IPS-18a (cell line): Measurements from ENCODE around the gene EGFL7.

ENCODE experiments used
- H3K27ac ChIP-seq: one replicate; pipeline ENCODE4 v1.5.1; 2013; ENCODE audit warnings: low read length
- H3K27me3 ChIP-seq: one replicate; pipeline ENCODE4 v1.6.1; 2013; ENCODE audit warnings: mild to moderate bottlenecking, low read length; ENCODE audit not compliant: control insufficient read depth, insufficient read depth
- H3K36me3 ChIP-seq: one replicate; pipeline ENCODE4 v1.6.1; 2013; ENCODE audit warnings: low read depth, low read length; ENCODE audit not compliant: control insufficient read depth
- H3K4me1 ChIP-seq: one replicate; pipeline ENCODE4 v1.6.1; 2013; ENCODE audit warnings: low read depth, low read length; ENCODE audit not compliant: control insufficient read depth
- H3K4me3 ChIP-seq: one replicate; pipeline ENCODE4 v1.5.1; 2013; ENCODE audit warnings: low read length
- H3K9ac ChIP-seq: one replicate; pipeline ENCODE4 v1.6.1; 2013; ENCODE audit warnings: mild to moderate bottlenecking, low read length, moderate library complexity
- H3K9me3 ChIP-seq: one replicate; pipeline ENCODE4 v1.6.1; 2013; ENCODE audit warnings: low read depth, low read length; ENCODE audit not compliant: control insufficient read depth

The EGFL7 gene

GRCh38 chr9:136619742-136620440 is 42.8 kb upstream of the EGFL7 start:
- Histone ChIP-seq H3K9me3 (no peaks in the 10 kb centered on the region), H3K9ac (no peak overlapping the region), H3K27ac (no peak overlapping the region), H3K4me1 (no peaks in the 10 kb centered on the region), H3K4me3 (no peak overlapping the region), H3K27me3 (no peaks in the 10 kb centered on the region), H3K36me3 (no peaks in the 10 kb centered on the region)

DNA sequence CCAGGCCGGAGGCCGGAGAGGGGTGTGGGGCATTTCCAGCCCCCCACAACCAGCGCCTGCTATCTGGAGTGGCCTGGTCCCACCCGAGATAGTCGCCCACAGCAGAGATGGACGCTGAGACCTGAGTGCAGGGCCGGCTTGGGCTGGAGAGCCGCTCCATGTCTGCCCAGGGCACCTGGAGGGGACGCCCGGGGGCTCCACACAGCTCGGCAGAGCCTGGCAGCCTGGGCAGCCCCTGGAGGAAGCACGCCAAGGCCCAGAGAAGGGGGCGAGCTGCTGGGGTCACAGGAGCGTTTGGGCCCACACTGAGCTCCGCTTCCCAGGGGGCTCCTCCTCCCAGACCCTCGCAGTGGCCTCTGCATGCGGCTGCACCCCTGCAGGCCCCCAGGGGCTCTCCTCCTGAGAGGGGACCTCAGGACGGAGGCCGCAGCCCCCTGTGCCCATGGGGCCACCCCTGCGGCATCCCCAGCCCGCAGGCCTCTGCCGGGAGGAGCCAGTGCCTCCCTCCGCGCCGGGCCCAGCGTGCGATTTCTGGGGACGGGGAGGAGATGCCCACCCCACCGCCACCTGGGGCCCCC is 42.2 kb upstream of the EGFL7 start:
- Histone ChIP-seq H3K4me3 (no peak overlapping the region), H3K27ac (no peak overlapping the region), H3K27me3 (no peaks in the 10 kb centered on the region), H3K9ac (no peak overlapping the region), H3K36me3 (no peaks in the 10 kb centered on the region), H3K9me3 (no peaks in the 10 kb centered on the region), H3K4me1 (no peaks in the 10 kb centered on the region)

GRCh38 chr9:136621019-136621733 is 41.5 kb upstream of the EGFL7 start:
- no peak overlapping the region for H3K9ac ChIP-seq
- no peak overlapping the region for H3K4me3 ChIP-seq
- no peaks in the 10 kb centered on the region for H3K36me3 ChIP-seq
- H3K4me1 ChIP-seq, result no peaks in the 10 kb centered on the region
- H3K27me3 ChIP-seq, result no peaks in the 10 kb centered on the region
- no peak overlapping the region for H3K27ac ChIP-seq
- H3K9me3 ChIP-seq, result no peaks in the 10 kb centered on the region

GRCh38 chr9:136621734-136622093 is 41.0 kb upstream of the EGFL7 start:
- H3K9ac ChIP-seq, result no peak overlapping the region

GRCh38 chr9:136622538-136622948 is 40.2 kb upstream of the EGFL7 start:
- no peaks in the 10 kb centered on the region for H3K4me1 ChIP-seq
- no peaks in the 10 kb centered on the region for H3K27me3 ChIP-seq
- H3K9me3 ChIP-seq, result no peaks in the 10 kb centered on the region
- H3K9ac ChIP-seq, result no peak overlapping the region
- no peak overlapping the region for H3K4me3 ChIP-seq
- H3K27ac ChIP-seq, result no peak overlapping the region
- H3K36me3 ChIP-seq, result no peaks in the 10 kb centered on the region

More at GRCh38 chr9:136621734-136622093, 41.0 kb upstream of the EGFL7 start:
- H3K36me3 ChIP-seq, result no peaks in the 10 kb centered on the region
- no peaks in the 10 kb centered on the region for H3K9me3 ChIP-seq
- no peaks in the 10 kb centered on the region for H3K4me1 ChIP-seq
- no peak overlapping the region for H3K4me3 ChIP-seq
- H3K27me3 ChIP-seq, result no peaks in the 10 kb centered on the region
- H3K27ac ChIP-seq, result no peak overlapping the region

DNA sequence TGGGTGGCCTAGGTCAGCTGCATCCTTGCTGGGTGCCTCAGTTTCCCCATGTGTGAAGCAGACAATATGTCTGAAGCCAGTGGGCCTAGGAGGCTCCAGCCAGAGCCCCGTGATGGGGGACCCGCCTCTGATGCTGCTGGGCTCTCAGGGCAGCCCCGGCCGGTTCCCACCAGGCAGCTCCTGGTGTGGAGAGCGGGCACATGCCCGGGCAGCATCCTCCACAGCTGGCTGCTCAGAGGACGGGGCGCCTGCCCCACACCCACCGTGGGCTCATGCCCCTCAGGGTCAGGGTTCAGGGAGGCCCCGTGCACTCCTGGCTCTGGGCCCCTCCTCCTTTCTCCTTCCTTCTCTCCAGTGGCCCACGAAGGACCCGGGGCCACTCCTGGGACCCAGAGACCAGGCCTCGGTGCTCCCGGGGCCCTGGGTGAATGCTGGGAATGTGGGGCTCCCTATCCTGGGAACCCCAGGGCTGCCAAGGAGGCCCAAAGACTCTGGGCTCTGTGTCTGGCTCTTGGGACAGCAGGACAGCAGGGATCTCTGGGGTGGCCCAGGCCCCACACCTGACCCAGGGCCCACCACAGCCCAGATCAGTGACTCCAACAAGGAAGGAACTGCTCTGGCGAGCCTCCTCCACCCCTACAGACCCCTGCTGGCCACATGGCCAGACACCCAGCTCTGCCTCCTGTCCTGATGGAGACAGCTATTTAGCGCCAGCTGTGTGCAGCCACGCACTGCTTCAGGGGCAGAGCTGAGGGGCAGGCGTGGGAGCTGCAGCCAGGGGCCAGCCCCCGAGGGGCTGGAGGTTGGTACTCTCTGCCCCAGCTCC is 39.5 kb upstream of the EGFL7 start:
- no peaks in the 10 kb centered on the region for H3K9me3 ChIP-seq
- no peaks in the 10 kb centered on the region for H3K27me3 ChIP-seq
- H3K4me3 ChIP-seq, result no peak overlapping the region
- no peaks in the 10 kb centered on the region for H3K4me1 ChIP-seq
- H3K36me3 ChIP-seq, result no peaks in the 10 kb centered on the region
- no peak overlapping the region for H3K9ac ChIP-seq
- no peak overlapping the region for H3K27ac ChIP-seq

- H3K4me3 ChIP-seq, result no peak overlapping the region
- H3K27me3 ChIP-seq, result no peaks in the 10 kb centered on the region
- H3K36me3 ChIP-seq, result no peaks in the 10 kb centered on the region
- H3K27ac ChIP-seq, result no peak overlapping the region
- H3K4me1 ChIP-seq, result no peaks in the 10 kb centered on the region
- H3K9me3 ChIP-seq, result no peaks in the 10 kb centered on the region
- H3K9ac ChIP-seq, result no peak overlapping the region
Observed at GRCh38 chr9:136623842-136624183, 38.9 kb upstream of the EGFL7 start.

- Histone ChIP-seq H3K9ac (no peak overlapping the region), H3K27ac (no peak overlapping the region), H3K27me3 (no peaks in the 10 kb centered on the region), H3K36me3 (no peaks in the 10 kb centered on the region), H3K4me1 (no peaks in the 10 kb centered on the region), H3K9me3 (no peaks in the 10 kb centered on the region), H3K4me3 (no peak overlapping the region)
Observed at GRCh38 chr9:136624184-136624951, 38.3 kb upstream of the EGFL7 start.

DNA sequence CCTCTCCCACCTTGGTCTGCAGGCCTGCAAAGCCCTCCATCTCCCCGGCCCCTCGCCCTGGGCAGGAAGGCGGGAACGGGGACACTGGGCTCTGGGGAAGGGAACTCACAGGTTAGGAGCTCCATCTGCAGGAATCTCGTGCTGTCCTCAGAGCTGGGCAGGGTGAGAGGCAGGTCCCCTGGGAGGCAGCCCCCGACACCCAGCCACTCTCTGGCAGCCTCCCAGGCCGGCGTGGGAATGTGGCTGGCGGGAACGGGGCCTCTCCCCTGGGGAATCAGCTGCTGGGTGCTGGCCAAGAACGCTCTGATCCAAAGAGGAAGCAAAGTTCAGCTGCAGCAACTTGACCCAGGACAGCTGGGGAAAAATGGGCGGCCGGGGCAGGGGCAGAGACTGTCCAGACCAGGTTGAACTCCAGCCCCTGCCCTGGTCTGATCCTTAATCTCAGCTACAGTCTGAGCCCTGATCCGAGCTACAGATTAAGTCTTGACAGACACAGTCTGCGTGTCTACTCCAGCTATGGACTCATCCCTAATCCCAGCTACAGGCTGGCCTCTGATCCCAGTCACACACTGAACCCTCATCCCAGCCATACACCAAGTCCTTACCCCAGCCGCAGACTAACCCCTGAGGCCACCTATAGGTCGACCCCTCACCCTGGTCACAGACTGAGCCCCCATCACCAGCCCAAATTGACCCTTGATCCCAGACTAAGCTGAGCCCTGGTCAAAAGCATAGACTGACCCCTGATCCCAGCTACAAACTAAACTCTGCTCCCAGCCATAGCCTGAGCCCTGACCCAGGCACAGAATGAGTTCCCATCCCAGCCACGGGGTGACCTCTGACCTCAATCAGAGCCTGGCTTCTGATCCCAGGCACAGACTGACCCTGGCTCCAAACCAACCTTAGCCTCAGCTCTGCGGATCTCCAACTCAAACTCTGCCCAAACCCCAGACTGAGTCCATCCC is 37.3 kb upstream of the EGFL7 start:
- H3K36me3 ChIP-seq, result no peaks in the 10 kb centered on the region
- no peaks in the 10 kb centered on the region for H3K9me3 ChIP-seq
- H3K9ac ChIP-seq, result no peak overlapping the region
- no peaks in the 10 kb centered on the region for H3K4me1 ChIP-seq
- no peaks in the 10 kb centered on the region for H3K27me3 ChIP-seq
- H3K4me3 ChIP-seq, result no peak overlapping the region
- no peak overlapping the region for H3K27ac ChIP-seq

- H3K4me3 ChIP-seq, result no peak overlapping the region
- no peaks in the 10 kb centered on the region for H3K4me1 ChIP-seq
- no peak overlapping the region for H3K9ac ChIP-seq
- H3K9me3 ChIP-seq, result no peaks in the 10 kb centered on the region
- no peaks in the 10 kb centered on the region for H3K27me3 ChIP-seq
- no peak overlapping the region for H3K27ac ChIP-seq
- H3K36me3 ChIP-seq, result no peaks in the 10 kb centered on the region
Observed at GRCh38 chr9:136626066-136626725, 36.5 kb upstream of the EGFL7 start.
